ENCODE results near the gene SGSM1. TPM values are rescaled to one million over a fixed set of nuclear protein-coding genes. Genes with fewer than 3 reads are reported as not detected.
"Not testable (repeated sequence)": the region's sequence is repeated elsewhere in the genome, so short reads cannot be mapped to it uniquely, and the experiment has no call there.

Gene SGSM1
- total and polyA plus RNA-seq, 2 experiments from 2014 or later = 0.39 TPM; not detected in 1

DNA sequence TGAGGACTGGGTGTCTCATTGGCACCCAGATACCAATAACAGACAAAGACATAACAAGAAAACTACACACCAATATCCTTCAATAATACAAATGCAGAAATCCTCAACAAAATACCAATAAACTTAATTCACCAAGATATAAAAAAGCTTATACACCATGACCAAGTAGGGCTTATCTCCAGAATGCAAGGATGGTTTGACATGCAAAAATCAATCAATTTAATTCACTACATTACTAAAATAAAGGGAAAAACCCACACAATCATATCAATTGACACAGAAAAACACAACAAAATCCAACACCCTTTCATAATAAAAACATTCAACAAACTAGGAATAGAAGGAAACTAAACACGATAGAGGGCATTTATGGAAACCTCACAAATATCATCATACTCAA is 99.9 kb downstream of the SGSM1 start:
- Histone ChIP-seq H3K4me3 (no peak overlapping the region), H3K9me3 (ENCODE audit: low read depth) (no peaks in the 10 kb centered on the region), H3K4me1 (ENCODE audit: low read depth) (no peaks in the 10 kb centered on the region), H3K27ac (no peak overlapping the region), H3K27me3 (no peaks in the 10 kb centered on the region), H3K36me3 (no peaks in the 10 kb centered on the region)
- no peak for DNase-seq (ENCODE audit: low read depth in 1 of 2, low spot score in 1 of 2)
- TF ChIP-seq, protein P1, sequence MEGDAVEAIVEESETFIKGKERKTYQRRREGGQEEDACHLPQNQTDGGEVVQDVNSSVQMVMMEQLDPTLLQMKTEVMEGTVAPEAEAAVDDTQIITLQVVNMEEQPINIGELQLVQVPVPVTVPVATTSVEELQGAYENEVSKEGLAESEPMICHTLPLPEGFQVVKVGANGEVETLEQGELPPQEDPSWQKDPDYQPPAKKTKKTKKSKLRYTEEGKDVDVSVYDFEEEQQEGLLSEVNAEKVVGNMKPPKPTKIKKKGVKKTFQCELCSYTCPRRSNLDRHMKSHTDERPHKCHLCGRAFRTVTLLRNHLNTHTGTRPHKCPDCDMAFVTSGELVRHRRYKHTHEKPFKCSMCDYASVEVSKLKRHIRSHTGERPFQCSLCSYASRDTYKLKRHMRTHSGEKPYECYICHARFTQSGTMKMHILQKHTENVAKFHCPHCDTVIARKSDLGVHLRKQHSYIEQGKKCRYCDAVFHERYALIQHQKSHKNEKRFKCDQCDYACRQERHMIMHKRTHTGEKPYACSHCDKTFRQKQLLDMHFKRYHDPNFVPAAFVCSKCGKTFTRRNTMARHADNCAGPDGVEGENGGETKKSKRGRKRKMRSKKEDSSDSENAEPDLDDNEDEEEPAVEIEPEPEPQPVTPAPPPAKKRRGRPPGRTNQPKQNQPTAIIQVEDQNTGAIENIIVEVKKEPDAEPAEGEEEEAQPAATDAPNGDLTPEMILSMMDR (IDR thresholded peaks at IDR 0.05; ENCODE audit: low read depth, low read length) = no peak

DNA sequence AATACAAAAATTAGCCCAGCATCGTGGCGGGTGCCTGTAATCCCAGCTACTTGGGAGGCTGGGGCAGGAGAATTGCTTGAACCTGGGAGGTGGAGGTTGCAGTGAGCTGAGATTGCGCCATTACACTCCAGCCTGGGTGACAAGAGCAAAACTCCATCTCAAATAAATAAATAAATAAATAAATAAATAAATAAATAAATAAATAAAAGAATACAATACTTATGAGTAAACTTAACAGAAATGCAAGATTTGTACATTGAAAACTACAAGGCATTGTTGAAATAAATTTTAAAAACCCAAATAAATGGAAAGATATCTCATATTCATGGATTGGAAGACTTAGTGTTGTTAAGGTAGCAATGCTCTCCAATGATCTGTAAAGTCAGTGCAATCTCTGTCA is 101.1 kb downstream of the SGSM1 start:
- not testable (repeated sequence) for DNase-seq (ENCODE audit: low read depth in 1 of 2, low spot score in 1 of 2); H3K27me3 ChIP-seq; H3K4me1 ChIP-seq (ENCODE audit: low read depth); H3K4me3 ChIP-seq; H3K36me3 ChIP-seq; H3K27ac ChIP-seq; H3K9me3 ChIP-seq (ENCODE audit: low read depth)

DNA sequence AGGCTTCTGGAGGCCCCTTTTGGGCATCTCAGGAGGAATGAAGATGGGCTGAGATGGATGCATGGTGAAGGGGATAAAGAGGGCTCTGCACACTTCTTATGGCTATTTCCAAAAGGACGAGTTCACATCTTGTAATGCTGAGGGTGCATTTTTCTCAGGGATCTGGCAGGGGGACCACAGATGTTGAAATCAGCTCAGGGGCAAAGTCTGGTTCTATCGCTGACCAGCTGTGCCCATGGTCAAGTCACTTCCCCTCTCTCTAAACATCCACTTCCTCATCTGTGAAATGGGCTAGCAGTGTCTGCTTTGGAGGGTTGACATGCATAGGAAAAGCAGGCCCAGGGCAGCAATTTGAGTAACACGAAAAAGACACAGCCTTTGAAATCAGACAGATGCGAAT is 114.0 kb downstream of the SGSM1 start:
- Histone ChIP-seq H3K9me3 (ENCODE audit: low read depth) (no peaks in the 10 kb centered on the region), H3K27me3 (no peaks in the 10 kb centered on the region), H3K4me3 (no peak overlapping the region), H3K4me1 (ENCODE audit: low read depth) (no peaks in the 10 kb centered on the region), H3K27ac (no peak overlapping the region), H3K36me3 (no peaks in the 10 kb centered on the region)
- TF ChIP-seq, protein P1 (IDR thresholded peaks at IDR 0.05; ENCODE audit: low read depth, low read length) = no peak
- DNase-seq (ENCODE audit: low read depth in 1 of 2, low spot score in 1 of 2) = no peak

DNA sequence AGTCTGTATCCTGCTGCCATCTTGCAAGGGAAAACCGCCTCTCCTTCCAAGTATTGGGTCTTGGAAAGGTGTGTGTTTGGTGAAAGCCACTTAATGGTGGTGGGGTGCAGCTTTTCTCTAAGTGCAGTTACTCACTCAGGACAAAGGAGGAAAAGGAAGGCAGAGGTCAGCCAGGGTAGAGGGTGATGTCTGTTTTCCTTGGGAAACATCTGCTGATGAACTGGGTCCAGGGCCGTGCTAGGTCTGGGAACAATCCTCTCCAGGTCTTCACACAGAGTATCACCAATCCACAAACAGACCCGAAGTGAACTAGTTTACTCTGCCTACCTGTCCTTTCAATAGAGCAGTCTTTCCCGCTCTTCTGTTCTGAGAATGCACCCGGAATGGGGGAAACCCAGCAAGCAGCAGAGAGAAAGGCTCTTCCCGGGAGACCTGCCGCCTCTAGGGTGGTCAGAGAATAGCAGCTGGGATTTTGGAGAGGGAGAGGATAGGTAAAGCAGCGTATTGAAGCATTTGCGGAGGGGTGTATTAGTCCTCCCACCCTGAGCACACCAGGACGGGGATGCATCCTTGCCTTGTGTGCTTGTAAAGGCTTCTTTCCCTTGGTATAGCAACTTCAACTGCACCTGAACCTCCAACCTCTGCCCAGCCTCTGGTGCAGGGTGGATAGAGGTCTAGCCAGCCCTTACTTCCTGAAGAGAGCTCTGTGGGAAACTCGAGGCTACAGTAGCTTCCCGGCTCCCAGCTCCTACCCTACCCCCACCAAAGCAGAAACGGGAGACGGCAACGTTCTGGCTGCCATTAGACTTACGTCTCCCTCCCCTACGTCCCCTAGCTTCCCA is 119.8 kb downstream of the SGSM1 start:
- no peaks in the 10 kb centered on the region for H3K9me3 ChIP-seq (ENCODE audit: low read depth)
- no peaks in the 10 kb centered on the region for H3K27me3 ChIP-seq
- peak in 1 of 2 donors; percentile 17 for DNase-seq (ENCODE audit: low read depth in 1 of 2, low spot score in 1 of 2)
- TF ChIP-seq, protein P1 (IDR thresholded peaks at IDR 0.05; ENCODE audit: low read depth, low read length) = no peak
- no peak overlapping the region for H3K4me3 ChIP-seq
- no peaks in the 10 kb centered on the region for H3K4me1 ChIP-seq (ENCODE audit: low read depth)
- no peaks in the 10 kb centered on the region for H3K36me3 ChIP-seq
- no peak overlapping the region for H3K27ac ChIP-seq

DNA sequence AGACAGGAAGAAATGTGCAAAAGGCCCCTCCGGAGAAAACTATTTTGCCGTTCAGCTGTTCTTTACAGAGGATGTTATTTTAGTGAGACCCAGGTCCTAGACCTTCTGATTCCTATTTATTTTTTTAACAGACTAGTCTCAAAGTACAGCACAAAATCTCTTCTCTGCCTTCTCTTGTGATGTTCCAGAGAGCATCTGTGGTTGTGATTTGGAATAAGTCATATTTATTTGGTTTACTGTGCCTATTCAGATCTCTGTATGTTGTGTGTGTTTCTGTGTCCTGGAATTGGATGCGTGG is 120.4 kb downstream of the SGSM1 start:
- Histone ChIP-seq H3K9me3 (ENCODE audit: low read depth) (no peaks in the 10 kb centered on the region), H3K27me3 (no peaks in the 10 kb centered on the region), H3K4me3 (no peak overlapping the region), H3K36me3 (no peaks in the 10 kb centered on the region), H3K27ac (no peak overlapping the region), H3K4me1 (ENCODE audit: low read depth) (no peaks in the 10 kb centered on the region)
- TF ChIP-seq, protein P1 (IDR thresholded peaks at IDR 0.05; ENCODE audit: low read depth, low read length) = no peak
- no peak for DNase-seq (ENCODE audit: low read depth in 1 of 2, low spot score in 1 of 2)

DNA sequence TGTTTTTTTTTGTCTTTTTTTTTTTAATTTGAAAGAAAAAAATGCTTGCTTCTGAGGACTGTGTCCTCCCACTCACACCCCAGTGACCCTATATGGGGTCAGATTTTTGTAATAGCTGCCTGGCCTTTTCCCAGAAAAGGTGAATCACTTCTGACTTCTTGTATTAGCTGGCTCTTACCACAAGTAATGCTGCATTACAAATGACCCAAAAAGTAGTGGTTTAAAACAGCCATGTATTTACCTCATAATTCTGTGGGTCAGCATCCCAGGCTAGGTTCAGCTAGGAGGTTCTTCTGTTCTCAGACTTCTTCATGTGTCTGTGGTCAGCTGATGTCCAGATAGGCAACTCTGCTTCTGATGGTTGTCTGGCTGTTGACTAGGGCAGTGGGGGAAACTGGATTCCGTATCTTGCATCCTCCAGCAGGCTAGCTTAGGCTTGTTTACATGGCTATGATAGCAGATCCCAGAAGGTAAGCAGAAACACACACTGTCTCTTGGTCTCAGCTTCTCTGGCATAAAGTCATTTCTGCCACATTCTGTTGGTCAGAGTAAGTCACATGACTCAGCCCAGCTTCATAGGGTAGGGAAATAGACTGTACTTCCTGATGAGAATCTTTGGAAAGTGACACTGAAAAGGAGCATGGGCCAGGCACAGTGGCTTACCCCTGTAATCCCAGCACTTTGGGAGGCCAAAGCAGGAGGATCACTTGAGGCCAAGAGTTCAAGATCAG is 121.0 kb downstream of the SGSM1 start:
- no peaks in the 10 kb centered on the region for H3K36me3 ChIP-seq
- H3K4me3 ChIP-seq = no peak overlapping the region
- no peaks in the 10 kb centered on the region for H3K4me1 ChIP-seq (ENCODE audit: low read depth)
- no peaks in the 10 kb centered on the region for H3K9me3 ChIP-seq (ENCODE audit: low read depth)
- TF ChIP-seq, protein P1 (IDR thresholded peaks at IDR 0.05; ENCODE audit: low read depth, low read length) = no peak
- H3K27me3 ChIP-seq = no peaks in the 10 kb centered on the region
- DNase-seq (ENCODE audit: low read depth in 1 of 2, low spot score in 1 of 2) = peak in 1 of 2 donors; percentile 69
- H3K27ac ChIP-seq = no peak overlapping the region

All from cardiac muscle cell (in vitro differentiated cells and primary cell).